Right lobe of liver (tissue), 6 donors: ENCODE data around the gene TUFT1. TPM values are rescaled to one million over a fixed set of nuclear protein-coding genes. Genes with fewer than 3 reads are reported as not detected.

Experiments
- ATAC-seq, 4 donors: fragments of 200-7000 bp; cut with Tn5 transposase; one replicate each; pipeline ENCODE4 v1.9.1; 2020; ENCODE audit warnings: mild to moderate bottlenecking in 4 of 4, moderate library complexity in 4 of 4
- DNase-seq, 3 donors: peaks; one replicate each; pipeline ENCODE4 v3.0.0-alpha.2; 2020
- H3K27ac ChIP-seq, 3 donors: fragments of 200-600 bp; one replicate each; pipeline ENCODE4 v1.8.0; 2022
- H3K27me3 ChIP-seq, 2 donors: fragments of 200-600 bp; one replicate each; pipeline ENCODE4 v1.8.0; 2022
- H3K36me3 ChIP-seq, 4 donors: fragments of 200-600 bp; sonication (generic) in 1 of 4; one replicate each; pipeline versions ENCODE4 v1.5.1 to v1.8.0; 2017 to 2022; ENCODE audit warnings: control low read depth in 1 of 4
- H3K4me1 ChIP-seq, 4 donors: fragments of 200-600 bp; sonication (generic) in 1 of 4; one replicate each; pipeline versions ENCODE4 v1.5.1 to v1.8.0; 2017 to 2022; ENCODE audit warnings: control low read depth in 1 of 4
- H3K4me3 ChIP-seq, 3 donors: fragments of 200-600 bp; one replicate each; pipeline ENCODE4 v1.8.0; 2022
- H3K9me3 ChIP-seq, 4 donors: fragments of 200-600 bp; sonication (generic) in 1 of 4; one replicate each; pipeline versions ENCODE4 v1.5.1 to v1.8.0; 2017 to 2022; ENCODE audit warnings: control low read depth in 1 of 4
- POLR2A ChIP-seq: fragments of 450-650 bp; IDR thresholded peaks from one replicate; pipeline ENCODE4 v1.6.1; 2017; ENCODE audit warnings: antibody characterized with exemption, mild to moderate bottlenecking
- WGBS: methylation state at CpG from one replicate; pipeline ENCODE4 v1.1.6; 2018; ENCODE audit warnings: low coverage, low lambda C conversion rate; ENCODE audit not compliant: insufficient coverage; ENCODE audit errors: missing lambda C conversion rate; 5-methylcytosine and 5-hydroxymethylcytosine counted together
- intact Hi-C, 2 donors: fragments of 100-400 bp; cut with DNase I; formaldehyde crosslinking; loops; one replicate each; pipeline versions ENCODE4 v1.11.2 to v1.14.1; 2022
- total RNA-seq, 6 experiments: library from RNA; depleted of rRNA in 2 of 6; stranded (reverse); fragments of >200 nt in 2 of 6; fragmentation: NEBNext Ultra II Directional in 3 of 6; extraction: Animal tissue kit (Norgen Biotek cat#: 25700) in 3 of 6; gene quantifications; one replicate each; pipeline versions ENCODE4 v1.1.0 to v1.2.4, GENCODE V29; 2016 to 2023
- TF ChIP-seq, protein P1 (sequence below), 4 donors: fragments of 200-600 bp in 3 of 4; fragments of 450-650 bp in 1 of 4; IDR thresholded peaks; one replicate each; pipeline versions ENCODE4 v1.5.1 to v1.8.0; 2016 to 2022; ENCODE audit warnings: antibody characterized with exemption in 4 of 4, mild to moderate bottlenecking in 2 of 4
- donor health status: DM: no; HTN: yes; CAD: no.
- donor health status: DM: no; HTN: no; CAD: no.
- donor health status: DM: no; HTN: no; CAD: no.
- donor health status: DM: no; HTN: yes; CAD: no.
- donor health status: DM: no; HTN: yes; CAD: no.

Gene TUFT1
- total RNA-seq, 6 experiments from 2014 or later = 1.6 to 8.0 (median 3.1) TPM

DNA sequence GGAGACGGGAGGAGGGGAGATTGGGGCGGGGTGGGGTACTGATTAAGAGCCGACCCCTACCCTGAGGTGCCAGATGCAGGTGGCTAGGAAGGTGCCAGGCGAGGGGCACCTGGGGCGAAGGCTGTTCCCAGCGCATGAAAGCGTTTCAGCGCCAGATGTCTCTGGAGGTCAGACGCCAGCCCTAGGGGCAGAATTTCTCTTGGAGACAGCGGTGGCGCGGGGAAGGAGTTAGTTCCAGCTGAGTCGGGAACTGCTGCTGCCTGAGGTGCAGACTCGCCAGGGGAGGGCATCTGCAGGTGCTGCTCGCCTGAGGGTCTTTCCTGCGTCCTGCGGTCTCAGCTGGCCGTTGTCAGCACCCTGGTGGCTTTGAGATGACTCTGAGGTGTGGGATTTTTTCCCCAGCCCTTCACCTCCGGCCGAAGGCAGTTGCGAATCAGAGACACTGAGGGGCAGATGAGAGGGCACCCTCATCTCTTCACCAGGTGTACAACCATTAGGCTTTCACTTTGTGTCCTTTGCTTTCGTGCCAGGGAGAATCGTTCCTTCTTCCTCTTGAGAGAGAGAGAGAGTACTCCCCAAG lies 28.4 kb upstream of the TUFT1 start:
- Histone ChIP-seq H3K4me1 (peaks cover 0 to 53% (median 11%) of the 10 kb centered on the region in 4 donors), H3K4me3 (peak overlapping the region; percentile 66 to 72 (median 67)), H3K27me3 (no peaks in the 10 kb centered on the region), H3K36me3 (no peaks in the 10 kb centered on the region), H3K27ac (peak overlapping the region; percentile 76 to 97 (median 90)), H3K9me3 (no peaks in the 10 kb centered on the region)
- TF ChIP-seq, protein P1, sequence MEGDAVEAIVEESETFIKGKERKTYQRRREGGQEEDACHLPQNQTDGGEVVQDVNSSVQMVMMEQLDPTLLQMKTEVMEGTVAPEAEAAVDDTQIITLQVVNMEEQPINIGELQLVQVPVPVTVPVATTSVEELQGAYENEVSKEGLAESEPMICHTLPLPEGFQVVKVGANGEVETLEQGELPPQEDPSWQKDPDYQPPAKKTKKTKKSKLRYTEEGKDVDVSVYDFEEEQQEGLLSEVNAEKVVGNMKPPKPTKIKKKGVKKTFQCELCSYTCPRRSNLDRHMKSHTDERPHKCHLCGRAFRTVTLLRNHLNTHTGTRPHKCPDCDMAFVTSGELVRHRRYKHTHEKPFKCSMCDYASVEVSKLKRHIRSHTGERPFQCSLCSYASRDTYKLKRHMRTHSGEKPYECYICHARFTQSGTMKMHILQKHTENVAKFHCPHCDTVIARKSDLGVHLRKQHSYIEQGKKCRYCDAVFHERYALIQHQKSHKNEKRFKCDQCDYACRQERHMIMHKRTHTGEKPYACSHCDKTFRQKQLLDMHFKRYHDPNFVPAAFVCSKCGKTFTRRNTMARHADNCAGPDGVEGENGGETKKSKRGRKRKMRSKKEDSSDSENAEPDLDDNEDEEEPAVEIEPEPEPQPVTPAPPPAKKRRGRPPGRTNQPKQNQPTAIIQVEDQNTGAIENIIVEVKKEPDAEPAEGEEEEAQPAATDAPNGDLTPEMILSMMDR (IDR thresholded peaks at IDR 0.05) = peak in 1 of 4 donors; percentile 3
- no peak for TF ChIP-seq POLR2A
- intact Hi-C loops = no loop called here
- WGBS = 1% methylated on average over 11 of the region's 23 CpGs
- ATAC-seq (peak; percentile 4 to 18 (median 8)), DNase-seq (peak; percentile 53 to 69 (median 64))

DNA sequence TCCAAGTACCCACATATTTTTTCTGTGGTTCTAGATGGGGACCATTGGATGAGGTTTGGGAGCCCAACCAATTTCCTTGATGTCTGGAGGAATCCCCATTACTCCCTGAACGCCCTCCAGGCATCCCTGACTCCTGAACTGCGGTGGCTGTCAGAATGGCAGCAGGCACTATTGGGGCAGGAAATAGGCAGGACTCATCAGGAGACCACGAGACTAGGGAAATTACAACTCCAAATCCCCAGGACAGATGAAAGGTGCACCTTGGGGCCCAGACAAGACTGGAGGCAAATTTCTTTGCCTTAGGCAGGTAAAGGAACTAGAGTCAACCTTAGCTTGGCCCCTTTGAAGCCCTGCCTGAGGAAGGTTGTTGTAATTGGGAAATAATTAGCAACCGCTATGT lies 27.8 kb upstream of the TUFT1 start:
- Histone ChIP-seq H3K36me3 (no peaks in the 10 kb centered on the region), H3K27me3 (no peaks in the 10 kb centered on the region), H3K4me3 (peak overlapping the region; percentile 66 to 72 (median 67)), H3K27ac (peak overlapping the region; percentile 76 to 97 (median 90)), H3K9me3 (no peaks in the 10 kb centered on the region), H3K4me1 (peaks cover 0 to 59% (median 14%) of the 10 kb centered on the region in 4 donors)
- intact Hi-C loops = no loop called here
- ATAC-seq (no peak), DNase-seq (no peak)
- WGBS = 27% methylated on average over 4 of the region's 4 CpGs
- no peak for TF ChIP-seq POLR2A
- TF ChIP-seq, protein P1 (IDR thresholded peaks at IDR 0.05) = no peak

DNA sequence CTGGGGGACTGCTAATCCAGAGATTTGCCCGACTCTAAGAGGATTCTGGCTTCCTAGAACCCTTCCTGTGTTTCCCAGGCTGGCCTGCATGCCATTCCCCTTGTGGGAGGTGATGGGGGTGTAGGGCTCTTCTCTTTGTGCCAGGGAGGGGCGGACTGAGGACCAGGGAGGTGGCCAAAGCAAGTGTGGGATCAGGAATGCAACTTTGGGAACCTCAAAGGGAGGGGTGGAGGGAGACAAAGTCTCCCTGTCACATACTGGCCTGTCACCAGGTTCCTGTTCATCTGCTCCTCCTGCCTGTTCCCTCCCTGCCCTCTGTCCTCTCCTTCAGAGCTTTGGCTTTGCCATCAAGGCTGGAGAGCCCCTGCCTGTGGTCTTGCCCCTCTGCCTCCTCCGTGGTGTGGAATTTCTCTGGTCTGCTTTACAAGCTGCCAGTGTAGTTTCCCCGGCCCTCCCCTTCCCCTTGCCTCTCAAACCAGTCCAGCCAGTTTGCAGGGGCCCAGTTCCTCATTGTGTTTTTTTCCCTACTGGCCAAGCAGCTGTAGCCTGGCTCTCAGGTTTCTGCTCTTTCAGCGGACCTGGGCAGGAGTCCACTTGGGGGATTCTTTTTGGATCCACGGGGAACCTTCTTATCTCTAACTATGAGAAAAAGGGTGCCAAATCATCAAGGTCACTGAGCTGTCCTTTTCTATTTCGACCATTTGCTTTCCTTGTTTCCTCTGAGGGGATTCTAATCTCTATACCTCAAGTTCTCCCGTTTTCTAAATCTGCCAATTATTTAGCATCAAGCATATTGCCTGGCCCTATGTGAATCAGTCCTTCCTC lies 27.1 kb upstream of the TUFT1 start:
- 24% methylated on average over 6 of the region's 8 CpGs for WGBS
- Histone ChIP-seq H3K36me3 (no peaks in the 10 kb centered on the region), H3K4me1 (peaks cover 0 to 61% (median 15%) of the 10 kb centered on the region in 4 donors), H3K27me3 (no peaks in the 10 kb centered on the region), H3K9me3 (no peaks in the 10 kb centered on the region), H3K27ac (peak overlapping the region; percentile 76 to 97 (median 90)), H3K4me3 (peak overlapping the region; percentile 66 to 72 (median 67))
- ATAC-seq (peak; percentile 19 to 39 (median 30)), DNase-seq (peak; percentile 33 to 78 (median 59))
- intact Hi-C loops = no loop called here
- TF ChIP-seq POLR2A = peak; percentile 44
- TF ChIP-seq, protein P1 (IDR thresholded peaks at IDR 0.05) = no peak

DNA sequence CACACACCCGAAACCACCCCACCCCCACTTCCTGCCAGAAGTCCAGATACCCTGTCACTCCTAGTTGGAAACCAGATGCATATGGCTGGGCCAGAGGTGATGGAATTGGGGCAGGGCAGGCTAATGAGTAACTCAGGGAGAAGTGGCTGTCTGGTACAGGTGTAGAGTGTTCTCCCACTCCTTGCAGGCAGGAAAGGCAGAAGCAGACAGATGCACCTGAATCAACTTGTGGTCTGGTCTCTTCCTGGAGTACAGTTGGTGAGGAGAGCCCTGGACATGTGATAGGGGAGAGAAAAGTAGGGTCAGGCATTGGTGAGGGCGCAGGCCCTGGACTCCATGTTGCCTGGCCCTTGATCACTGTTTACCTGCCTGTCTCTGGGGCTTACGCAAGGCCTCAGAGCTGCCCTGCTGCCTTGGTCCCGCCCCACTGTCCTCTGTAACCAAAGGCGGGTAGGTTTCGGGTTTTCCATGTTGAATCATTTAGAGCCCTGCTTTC lies 26.4 kb upstream of the TUFT1 start:
- ATAC-seq (peak; percentile 61 to 76 (median 68)), DNase-seq (peak; percentile 85 to 96 (median 92))
- 19% methylated on average over 3 of the region's 6 CpGs for WGBS
- Histone ChIP-seq H3K4me3 (peak overlapping the region in 2 of 3 donors; percentile 67 to 72), H3K27ac (peak overlapping the region; percentile 82 to 97 (median 90)), H3K4me1 (peaks cover 0 to 61% (median 15%) of the 10 kb centered on the region in 4 donors), H3K36me3 (peaks cover 0 to 4% (median under 1%) of the 10 kb centered on the region in 4 donors), H3K9me3 (no peaks in the 10 kb centered on the region), H3K27me3 (no peaks in the 10 kb centered on the region)
- TF ChIP-seq, protein P1 (IDR thresholded peaks at IDR 0.05) = no peak
- TF ChIP-seq POLR2A = no peak
- intact Hi-C loops = no loop called here
